Erythroblast (primary cell): ENCODE data around the gene FAM200B.

ENCODE experiments used
- GATA1 ChIP-seq: IDR thresholded peaks from 2 replicates; pipeline ENCODE4 v1.6.1; 2011; ENCODE audit warnings: low read depth, mild to moderate bottlenecking, control low read depth, low read length, moderate library complexity
- POLR2A ChIP-seq: IDR thresholded peaks from 2 replicates; pipeline ENCODE4 v1.6.1; 2011; ENCODE audit warnings: mild to moderate bottlenecking, low read length

DNA sequence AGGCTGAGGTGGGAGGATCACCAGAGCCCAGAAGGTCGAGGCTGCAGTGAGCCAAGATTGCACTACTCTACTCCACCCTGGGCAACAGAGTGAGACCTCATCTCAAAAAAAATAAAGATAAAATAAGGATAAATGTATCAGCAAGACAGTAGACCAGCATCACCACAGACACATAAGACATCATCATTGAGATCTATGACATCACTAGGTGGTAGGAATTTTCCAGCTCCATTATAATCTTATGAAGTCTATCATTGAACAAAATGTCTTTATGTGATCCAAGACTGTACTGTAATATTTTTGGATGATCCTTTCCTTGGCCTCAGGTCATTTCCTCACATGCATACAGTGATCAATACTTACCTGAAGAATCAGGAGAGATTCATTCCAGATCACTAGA lies 8.3 kb upstream of the FAM200B start:
- TF ChIP-seq POLR2A (no peak), GATA1 (no peak)
